H9 (cell line): Measurements from ENCODE around the gene SH3RF3. TPM values are rescaled to one million over a fixed set of nuclear protein-coding genes. Genes with fewer than 3 reads are reported as not detected.

Experiments used
- DNase-seq: peaks from one replicate; pipeline ENCODE4 v3.0.0-alpha.2; 2017
- H2AFZ ChIP-seq: one replicate; pipeline ENCODE4 v1.6.1; 2013; ENCODE audit warnings: mild to moderate bottlenecking, low read length, control low read depth, moderate library complexity
- H2AK5ac ChIP-seq: 2 replicates; pipeline ENCODE4 v1.6.1; 2013; ENCODE audit warnings: low read length, control low read depth, mixed read lengths; ENCODE audit not compliant: insufficient read length
- H2BK120ac ChIP-seq: one replicate; pipeline ENCODE4 v1.6.1; 2013; ENCODE audit warnings: low read depth, mild to moderate bottlenecking, low read length, control low read depth, inconsistent platforms; ENCODE audit not compliant: poor library complexity, severe bottlenecking
- H2BK12ac ChIP-seq: 2 replicates; pipeline ENCODE4 v1.6.1; 2013; ENCODE audit warnings: low read length, control low read depth, mixed read lengths, low read depth; ENCODE audit not compliant: insufficient read length
- H2BK15ac ChIP-seq: 2 replicates; pipeline ENCODE4 v1.6.1; 2013; ENCODE audit warnings: low read depth, low read length, control low read depth
- H2BK20ac ChIP-seq: one replicate; pipeline ENCODE4 v1.6.1; 2013; ENCODE audit warnings: low read depth, mild to moderate bottlenecking, low read length, control low read depth, inconsistent platforms; ENCODE audit not compliant: poor library complexity, severe bottlenecking
- H2BK5ac ChIP-seq: 2 replicates; pipeline ENCODE4 v1.6.1; 2013; ENCODE audit warnings: low read length, control low read depth, mixed read lengths; ENCODE audit not compliant: insufficient read length
- H3K14ac ChIP-seq: 2 replicates; pipeline ENCODE4 v1.6.1; 2013; ENCODE audit warnings: low read length, control low read depth; ENCODE audit not compliant: insufficient read depth
- H3K18ac ChIP-seq: 2 replicates; pipeline ENCODE4 v1.6.1; 2013; ENCODE audit warnings: low read depth, mild to moderate bottlenecking, mixed read lengths, low read length, control low read depth; ENCODE audit not compliant: insufficient read length
- H3K23ac ChIP-seq: 2 replicates; pipeline ENCODE4 v1.6.1; 2013; ENCODE audit warnings: low read length, control low read depth, mixed read lengths, low read depth; ENCODE audit not compliant: insufficient read length
- H3K23me2 ChIP-seq: 2 replicates; pipeline ENCODE4 v1.6.1; 2013; ENCODE audit warnings: low read depth, mild to moderate bottlenecking, mixed read lengths, low read length, control low read depth; ENCODE audit not compliant: insufficient read length, poor library complexity, severe bottlenecking
- H3K27ac ChIP-seq: 2 replicates; pipeline ENCODE4 v1.5.1; 2013; ENCODE audit warnings: low read length, control low read depth, mixed read lengths, low read depth; ENCODE audit not compliant: insufficient read length
- H3K27me3 ChIP-seq: 2 replicates; pipeline ENCODE4 v1.6.1; 2013; ENCODE audit warnings: low read length, control low read depth, inconsistent platforms; ENCODE audit not compliant: insufficient read depth
- H3K4ac ChIP-seq: 2 replicates; pipeline ENCODE4 v1.6.1; 2013; ENCODE audit warnings: low read depth, mild to moderate bottlenecking, control low read depth, inconsistent platforms, low read length, moderate library complexity
- H3K4me1 ChIP-seq: 2 replicates; pipeline ENCODE4 v1.6.1; 2013; ENCODE audit warnings: low read length, control low read depth, inconsistent platforms; ENCODE audit not compliant: insufficient read depth
- H3K4me2 ChIP-seq: 2 replicates; pipeline ENCODE4 v1.6.1; 2013; ENCODE audit warnings: low read length, control low read depth, mixed read lengths; ENCODE audit not compliant: insufficient read length, insufficient read depth
- H3K56ac ChIP-seq: 2 replicates; pipeline ENCODE4 v1.6.1; 2013; ENCODE audit warnings: low read depth, mild to moderate bottlenecking, mixed read lengths, low read length, control low read depth; ENCODE audit not compliant: insufficient read length
- H3K79me1 ChIP-seq: 2 replicates; pipeline ENCODE4 v1.6.1; 2013; ENCODE audit warnings: low read depth, mild to moderate bottlenecking, moderate library complexity, low read length, control low read depth, inconsistent platforms; ENCODE audit not compliant: insufficient read depth, poor library complexity, severe bottlenecking
- H3K79me2 ChIP-seq: 2 replicates; pipeline ENCODE4 v1.6.1; 2013; ENCODE audit warnings: low read length, control low read depth, inconsistent platforms; ENCODE audit not compliant: insufficient read depth
- H3K9ac ChIP-seq: 2 replicates; pipeline ENCODE4 v1.6.1; 2013; ENCODE audit warnings: low read length, control low read depth, mixed read lengths; ENCODE audit not compliant: insufficient read length; ENCODE audit errors: extremely low read depth
- H3K9me3 ChIP-seq: one replicate; pipeline ENCODE4 v1.6.1; 2013; ENCODE audit warnings: low read depth, low read length, inconsistent platforms; ENCODE audit not compliant: control insufficient read depth
- H3T11ph ChIP-seq: one replicate; pipeline ENCODE4 v1.6.1; 2013; ENCODE audit warnings: mild to moderate bottlenecking, low read length, control low read depth, inconsistent platforms
- H4K20me1 ChIP-seq: one replicate; pipeline ENCODE4 v1.6.1; 2013; ENCODE audit not compliant: control insufficient read depth, insufficient read length, insufficient read depth
- H4K5ac ChIP-seq: 2 replicates; pipeline ENCODE4 v1.6.1; 2013; ENCODE audit warnings: low read depth, mild to moderate bottlenecking, mixed read lengths, low read length, control low read depth; ENCODE audit not compliant: insufficient read length
- H4K8ac ChIP-seq: replicated peaks from 2 replicates; pipeline ENCODE4 v1.6.1; 2013; ENCODE audit warnings: low read length, control low read depth, mixed read lengths, low read depth; ENCODE audit not compliant: insufficient read length
- H4K91ac ChIP-seq: 2 replicates; pipeline ENCODE4 v1.6.1; 2013; ENCODE audit warnings: low read depth, mild to moderate bottlenecking, moderate library complexity, mixed read lengths, low read length, control low read depth; ENCODE audit not compliant: insufficient read length
- H3K27ac Mint-ChIP-seq, 3 experiments: 2 replicates in 2 of 3; 3 replicates in 1 of 3; pipeline ENCODE4 v1.8.0; 2020 to 2021; ENCODE audit warnings: mixed read lengths in 3 of 3, mild to moderate bottlenecking in 1 of 3, moderate library complexity in 1 of 3
- H3K27me3 Mint-ChIP-seq: 2 replicates; pipeline ENCODE4 v1.8.0; 2021; ENCODE audit warnings: low read depth, mild to moderate bottlenecking, moderate library complexity, mixed read lengths
- H3K36me3 Mint-ChIP-seq, 3 experiments: 2 replicates in 2 of 3; 3 replicates in 1 of 3; pipeline ENCODE4 v1.8.0; 2020 to 2021; ENCODE audit warnings: low read depth in 3 of 3, mixed read lengths in 3 of 3; ENCODE audit not compliant: insufficient read depth in 1 of 3
- H3K4me1 Mint-ChIP-seq, 2 experiments: 2 replicates each; pipeline ENCODE4 v1.8.0; 2020; ENCODE audit warnings: mixed read lengths in 2 of 2
- H3K4me3 Mint-ChIP-seq, 2 experiments: 2 replicates in 1 of 2; 3 replicates in 1 of 2; pipeline ENCODE4 v1.8.0; 2020 to 2021; ENCODE audit warnings: mild to moderate bottlenecking in 2 of 2, mixed read lengths in 2 of 2, moderate library complexity in 1 of 2
- H3K9me3 Mint-ChIP-seq, 2 experiments: 2 replicates in 1 of 2; 3 replicates in 1 of 2; pipeline ENCODE4 v1.8.0; 2020; ENCODE audit warnings: mild to moderate bottlenecking in 2 of 2, mixed read lengths in 2 of 2, moderate library complexity in 1 of 2
- CTCF ChIP-seq: fragments of 200-600 bp; sonication (generic); conservative IDR thresholded peaks from 3 replicates; pipeline ENCODE4 v1.8.0; 2021; ENCODE audit warnings: antibody characterized with exemption, mild to moderate bottlenecking
- WGBS: extraction: QIAGEN DNeasy Blood & Tissue Kit; methylation state at CpG from one replicate; pipeline ENCODE4 v1.1.7; 2013; ENCODE audit warnings: missing lambda C conversion rate, low lambda C conversion rate, mixed read lengths; ENCODE audit not compliant: insufficient read length; ENCODE audit errors: extremely low coverage; 5-methylcytosine and 5-hydroxymethylcytosine counted together
- total RNA-seq: library from RNA; stranded (reverse); gene quantifications from 2 replicates; pipeline ENCODE4 v1.2.1, GENCODE V29; 2021

Gene SH3RF3
- total RNA-seq, 1 experiment from 2014 or later: 0.46 TPM

GRCh38 chr2:109350526-109350925, 221.5 kb downstream of the SH3RF3 start:
- Histone ChIP-seq H3K14ac (no peak overlapping the region; the same call in 1 of the 2 replicates), H4K20me1 (no peaks in the 10 kb centered on the region), H3K4me2 (no peak overlapping the region), H3K18ac (no peak overlapping the region), H3K23ac (no peak overlapping the region), H2AK5ac (no peak overlapping the region), H4K5ac (no peak overlapping the region), H2BK20ac (no peak overlapping the region), H2BK120ac (no peak overlapping the region), H3K79me2 (no peaks in the 10 kb centered on the region), H3K9me3 (no peaks in the 10 kb centered on the region), H3K56ac (no peak overlapping the region), H3K79me1 (no peaks in the 10 kb centered on the region), H4K91ac (no peak overlapping the region), H2BK15ac (no peak overlapping the region), H2AFZ (no peak overlapping the region), H2BK5ac (no peak overlapping the region), H3K4ac (no peak overlapping the region), H3T11ph (no peak overlapping the region), H2BK12ac (no peak overlapping the region), H3K27ac (no peak overlapping the region), H3K23me2 (no peaks in the 10 kb centered on the region), H3K9ac (no peak overlapping the region), H3K4me1 (peaks cover 8% of the 10 kb centered on the region; the same call in 1 of the 2 replicates), H3K27me3 (no peaks in the 10 kb centered on the region), H4K8ac (no peak overlapping the region)
- Mint-ChIP-seq H3K27ac (peak overlapping the region in 2 of 3 experiments; percentile 10 to 89; a peak in 2 of 7 replicates), H3K27me3 (no peaks in the 10 kb centered on the region; the same call in 1 of the 2 replicates), H3K4me1 (peaks cover 11 to 21% of the 10 kb centered on the region in 2 experiments), H3K36me3 (no peaks in the 10 kb centered on the region; a peak in 1 of 7 replicates), H3K9me3 (no peaks in the 10 kb centered on the region), H3K4me3 (no peak overlapping the region)
- no peak for TF ChIP-seq CTCF
- WGBS: no CpG with 5 or more reads among the region's 8 CpGs
- DNase-seq: no peak
